Activated CD8-positive, alpha-beta memory T cell treated with anti-CD3 and anti-CD28 coated beads for 48 hours (primary cell): ENCODE data around the gene PGAP1.

Experiments
- DNase-seq, 3 experiments: peaks; one replicate each; pipeline ENCODE4 v3.0.0-alpha.2; 2020; ENCODE audit warnings: low read depth in 2 of 3, low spot score in 2 of 3

Gene PGAP1

DNA sequence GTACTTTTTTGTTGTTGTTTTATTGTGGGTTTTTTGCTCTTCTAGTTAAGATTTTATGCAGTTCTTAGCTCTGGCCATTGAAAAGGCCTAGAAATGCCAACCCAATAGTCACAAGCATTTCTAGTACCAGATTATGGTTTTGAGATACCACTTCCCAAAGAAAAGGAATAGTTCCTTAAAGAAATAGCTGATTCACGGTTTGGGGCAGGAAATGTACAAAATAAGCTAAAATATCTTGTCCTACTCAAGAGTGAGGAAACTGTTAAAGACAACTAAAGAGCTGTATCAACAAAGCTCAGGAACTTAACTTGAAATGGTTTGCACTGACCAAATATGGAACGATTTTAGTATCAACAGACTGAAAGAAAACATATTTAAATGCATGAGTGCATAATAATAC lies 35.4 kb downstream of the PGAP1 start:
- DNase-seq = no peak

DNA sequence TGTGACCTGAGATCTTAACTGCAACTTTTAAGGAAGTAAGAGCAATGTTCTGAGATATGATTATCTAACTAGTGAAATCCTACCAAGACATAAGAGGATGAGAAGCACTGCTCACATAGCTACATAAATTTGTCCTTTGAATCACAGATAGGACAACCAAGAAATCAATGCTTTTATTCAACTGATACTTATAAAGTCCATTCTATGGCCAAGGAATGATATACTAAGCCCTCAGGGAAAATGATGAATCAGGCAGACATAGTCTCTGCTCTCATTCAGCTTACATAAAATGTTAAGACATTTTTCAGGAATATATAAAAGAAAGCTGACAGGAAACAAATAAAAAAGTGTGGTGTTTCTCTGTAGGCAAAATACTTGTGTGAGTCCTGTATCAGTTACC lies 39.1 kb downstream of the PGAP1 start:
- DNase-seq = no peak

- DNase-seq = no peak
Observed at GRCh38 chr2:196884368-196884767, 42.1 kb downstream of the PGAP1 start.

- DNase-seq = no peak
Observed at GRCh38 chr2:196876364-196876763, 50.1 kb downstream of the PGAP1 start.

- no peak for DNase-seq
Observed at GRCh38 chr2:196875414-196875813, 51.1 kb downstream of the PGAP1 start.

GRCh38 chr2:196873511-196873910 lies 53.0 kb downstream of the PGAP1 start:
- DNase-seq = no peak

DNA sequence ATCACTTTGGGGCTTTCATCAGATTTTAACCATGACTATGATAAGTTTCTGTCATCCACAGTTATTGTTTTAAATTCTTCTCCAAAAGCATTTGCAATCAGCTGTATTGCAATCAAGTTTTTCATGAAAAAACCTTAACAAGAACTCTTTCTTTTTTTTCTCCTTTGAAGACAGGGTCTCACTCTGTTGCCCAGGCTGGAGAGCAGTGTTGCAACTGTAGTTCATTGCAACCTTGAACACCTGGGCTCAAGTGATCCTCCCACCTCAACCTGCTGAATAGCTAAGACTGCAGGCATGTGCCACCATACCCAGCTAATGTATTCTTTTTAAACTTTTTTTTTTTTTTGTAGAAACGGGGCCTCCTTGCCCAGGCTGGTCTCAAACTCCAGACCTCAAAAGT lies 71.9 kb downstream of the PGAP1 start:
- no peak for DNase-seq

GRCh38 chr2:196853301-196854087 lies 73.0 kb downstream of the PGAP1 start:
- no peak for DNase-seq

- DNase-seq = no peak
Observed at GRCh38 chr2:196851088-196851487, 75.4 kb downstream of the PGAP1 start.

DNA sequence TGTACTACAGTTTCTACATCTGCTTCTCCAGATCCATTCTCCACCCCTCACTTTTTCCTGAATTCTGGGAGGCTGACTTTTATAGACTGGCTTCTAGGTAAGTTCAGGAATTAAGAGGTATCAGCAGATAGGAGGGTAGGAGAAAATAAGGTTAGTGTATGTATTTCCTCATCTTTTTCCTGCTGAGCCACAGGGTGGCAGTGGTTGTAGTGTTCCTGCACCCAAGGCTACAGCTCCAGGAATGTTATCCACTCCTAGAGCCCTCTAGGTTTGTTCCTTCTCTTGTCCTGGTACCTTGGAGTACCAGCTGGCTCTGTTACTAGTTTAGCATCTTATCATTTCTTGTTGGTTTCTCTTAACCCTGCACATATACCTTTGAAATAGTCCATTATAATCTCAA lies 76.6 kb downstream of the PGAP1 start:
- no peak for DNase-seq

GRCh38 chr2:196846295-196846694 lies 80.2 kb downstream of the PGAP1 start:
- DNase-seq = no peak

GRCh38 chr2:196845371-196845770 lies 81.1 kb downstream of the PGAP1 start:
- DNase-seq = no peak

DNA sequence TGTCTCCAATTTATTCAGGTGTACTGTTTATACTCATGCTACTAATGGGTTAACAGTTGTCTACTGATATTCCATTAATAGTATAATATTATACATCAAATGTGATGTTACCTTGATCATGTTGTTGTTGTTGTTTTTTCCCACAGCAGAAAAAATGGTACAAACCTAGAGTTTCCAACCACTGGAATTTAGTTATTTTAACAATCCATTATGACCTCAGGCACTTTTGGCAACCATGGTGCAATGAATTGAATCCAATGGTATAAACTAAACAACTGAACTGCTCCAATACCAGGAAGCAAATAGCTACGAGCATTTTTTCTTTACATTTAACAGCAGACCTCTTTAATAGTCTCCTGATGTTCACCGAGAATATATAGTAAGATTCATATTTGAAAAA lies 86.3 kb downstream of the PGAP1 start:
- DNase-seq = no peak

- DNase-seq = no peak
Observed at GRCh38 chr2:196839574-196839973, 86.9 kb downstream of the PGAP1 start.

DNA sequence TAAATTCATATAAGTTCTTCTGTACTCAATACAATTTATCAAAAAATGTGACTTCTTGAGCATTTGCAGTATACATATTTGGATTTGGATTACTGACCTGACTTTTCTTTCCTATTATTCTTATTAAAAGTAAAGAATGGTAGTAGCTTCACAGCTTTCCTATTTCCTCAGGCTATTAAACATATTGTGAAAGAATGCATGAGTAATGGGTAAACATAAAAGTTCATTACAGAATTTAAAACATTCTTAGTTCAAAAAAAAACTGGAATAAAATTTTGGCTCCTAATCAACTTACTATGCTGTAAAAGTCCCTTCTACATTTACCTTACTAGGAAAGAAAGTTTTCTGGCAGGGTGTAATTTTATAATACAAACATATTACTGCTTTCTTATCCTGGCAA lies 90.1 kb downstream of the PGAP1 start:
- DNase-seq = no peak

DNA sequence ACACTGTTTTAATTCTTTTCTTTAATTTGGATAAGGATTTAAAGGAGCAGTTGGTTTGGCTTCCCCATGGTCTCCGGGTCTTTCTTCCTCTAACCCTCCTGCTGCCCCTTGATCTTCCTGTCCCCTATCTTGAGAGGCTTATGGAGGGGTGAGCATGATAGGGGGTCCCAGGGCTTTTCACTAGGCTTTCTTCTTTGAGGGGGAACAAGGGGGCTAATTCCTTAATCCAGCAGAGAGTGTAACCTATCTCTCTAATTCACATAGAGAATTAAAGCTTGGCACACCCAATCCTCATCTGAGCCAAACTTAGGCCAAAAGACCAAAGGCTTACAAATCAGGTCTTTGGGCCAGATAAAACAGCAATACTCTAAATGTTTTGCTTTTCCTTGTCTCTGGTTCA lies 95.8 kb downstream of the PGAP1 start:
- DNase-seq = no peak

DNA sequence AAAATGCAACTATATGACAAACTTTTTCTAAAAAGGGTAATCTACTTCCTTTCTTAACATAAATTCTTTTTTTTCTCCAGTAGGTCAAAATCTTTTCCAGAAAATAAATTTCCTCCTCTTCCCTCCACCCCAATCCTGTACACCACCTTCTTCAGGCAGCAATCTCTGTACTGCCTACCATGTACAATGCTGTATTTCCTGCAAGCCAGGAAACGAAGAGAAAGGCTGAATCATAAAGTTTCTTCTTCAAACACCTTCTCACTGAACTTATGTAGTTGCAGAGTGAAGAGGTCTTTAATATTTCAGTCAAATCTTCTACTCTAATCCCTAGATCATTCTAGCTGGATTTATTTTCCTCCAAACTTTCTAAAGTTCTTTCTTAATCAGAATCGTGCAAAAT lies 99.2 kb downstream of the PGAP1 start:
- DNase-seq = no peak

- DNase-seq = no peak
Observed at GRCh38 chr2:196823750-196824522, 102.6 kb downstream of the PGAP1 start.

- no peak for DNase-seq
Observed at GRCh38 chr2:196821195-196821594, 105.3 kb downstream of the PGAP1 start.

GRCh38 chr2:196809260-196809659 lies 117.2 kb downstream of the PGAP1 start, which contains the start of gene C2orf66:
C2orf66 (minus strand) TSS chr2:196809355; CDS start chr2:196809336, 19 bp downstream.
- no peak for DNase-seq

- DNase-seq = no peak
Observed at GRCh38 chr2:196808083-196808665, 118.3 kb downstream of the PGAP1 start.

- no peak for DNase-seq
Observed at GRCh38 chr2:196804381-196804780, 122.1 kb downstream of the PGAP1 start.
